ENCODE measurements around the gene FAM200C. TPM values are rescaled to one million over a fixed set of nuclear protein-coding genes. Genes with fewer than 3 reads are reported as not detected.

Gene FAM200C
- total RNA-seq, 1 donor, result 3.6 TPM

DNA sequence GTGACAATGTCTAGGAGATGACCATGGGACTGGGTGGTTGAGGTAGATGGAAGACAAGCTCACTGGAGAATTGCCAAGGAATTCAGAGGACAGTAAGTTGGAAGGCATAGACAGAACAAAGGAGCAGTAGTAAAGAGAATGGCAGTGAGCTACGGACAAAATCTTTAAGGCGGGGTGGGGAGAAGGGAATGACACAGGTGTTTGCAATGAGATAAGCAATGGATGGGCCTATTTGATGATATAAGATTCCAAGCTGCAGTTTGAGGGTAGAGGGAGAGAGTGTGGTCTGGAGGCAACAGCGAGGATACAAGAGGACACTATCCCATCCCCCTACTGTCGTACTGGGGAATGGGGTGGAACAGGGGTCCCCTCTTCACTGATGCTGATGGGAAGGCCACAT is 36.2 kb upstream of the FAM200C start:
- H3K4me3 ChIP-seq (ENCODE audit: insufficient read depth, low read length), result no peak overlapping the region
- H3K27me3 ChIP-seq (ENCODE audit: insufficient read depth, low read length), result no peaks in the 10 kb centered on the region
- DNase-seq (ENCODE audit: insufficient read length, low spot score, missing footprints), result no peak
- H3K27ac ChIP-seq (ENCODE audit: low read depth, low read length), result no peak overlapping the region
- no peaks in the 10 kb centered on the region for H3K9me3 ChIP-seq (ENCODE audit: low read depth, low read length)
- no peak overlapping the region for H2AFZ ChIP-seq (ENCODE audit: low read length)
- H3K4me1 ChIP-seq (ENCODE audit: insufficient read depth, low read length), result peaks cover 8% of the 10 kb centered on the region
- no peaks in the 10 kb centered on the region for H3K36me3 ChIP-seq (ENCODE audit: insufficient read depth, low read length)
- no peaks in the 10 kb centered on the region for H3K79me2 ChIP-seq (ENCODE audit: insufficient read depth, low read length)
- H3K4me2 ChIP-seq (ENCODE audit: insufficient read depth, low read length), result no peak overlapping the region
- TF ChIP-seq, protein P1, sequence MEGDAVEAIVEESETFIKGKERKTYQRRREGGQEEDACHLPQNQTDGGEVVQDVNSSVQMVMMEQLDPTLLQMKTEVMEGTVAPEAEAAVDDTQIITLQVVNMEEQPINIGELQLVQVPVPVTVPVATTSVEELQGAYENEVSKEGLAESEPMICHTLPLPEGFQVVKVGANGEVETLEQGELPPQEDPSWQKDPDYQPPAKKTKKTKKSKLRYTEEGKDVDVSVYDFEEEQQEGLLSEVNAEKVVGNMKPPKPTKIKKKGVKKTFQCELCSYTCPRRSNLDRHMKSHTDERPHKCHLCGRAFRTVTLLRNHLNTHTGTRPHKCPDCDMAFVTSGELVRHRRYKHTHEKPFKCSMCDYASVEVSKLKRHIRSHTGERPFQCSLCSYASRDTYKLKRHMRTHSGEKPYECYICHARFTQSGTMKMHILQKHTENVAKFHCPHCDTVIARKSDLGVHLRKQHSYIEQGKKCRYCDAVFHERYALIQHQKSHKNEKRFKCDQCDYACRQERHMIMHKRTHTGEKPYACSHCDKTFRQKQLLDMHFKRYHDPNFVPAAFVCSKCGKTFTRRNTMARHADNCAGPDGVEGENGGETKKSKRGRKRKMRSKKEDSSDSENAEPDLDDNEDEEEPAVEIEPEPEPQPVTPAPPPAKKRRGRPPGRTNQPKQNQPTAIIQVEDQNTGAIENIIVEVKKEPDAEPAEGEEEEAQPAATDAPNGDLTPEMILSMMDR (IDR thresholded peaks at IDR 0.05; ENCODE audit: extremely low read depth, low read depth, low read length), result no peak
- no peaks in the 10 kb centered on the region for H4K20me1 ChIP-seq (ENCODE audit: insufficient read depth, low read length)

DNA sequence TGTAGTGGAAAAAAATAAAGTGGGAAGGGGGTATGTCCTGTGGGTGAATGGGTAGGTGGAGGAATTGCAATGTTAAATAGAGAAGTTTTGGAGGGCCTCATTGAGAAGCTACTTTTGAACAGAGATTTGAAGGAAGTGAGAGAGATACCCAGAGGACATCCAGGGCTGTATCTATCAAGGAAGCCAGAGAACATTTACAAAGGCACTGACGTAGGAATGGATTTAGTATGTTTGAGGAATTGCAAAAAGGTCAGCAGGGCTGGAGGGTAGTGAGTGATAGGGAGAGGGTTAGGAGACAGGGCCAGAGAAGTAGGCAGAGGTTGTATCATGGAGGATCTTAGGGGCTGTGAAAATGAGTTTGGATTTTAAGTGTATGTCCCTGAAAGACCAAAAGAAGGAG is 35.7 kb upstream of the FAM200C start:
- Histone ChIP-seq H3K4me3 (ENCODE audit: insufficient read depth, low read length) (no peak overlapping the region), H3K27me3 (ENCODE audit: insufficient read depth, low read length) (no peaks in the 10 kb centered on the region), H3K4me1 (ENCODE audit: insufficient read depth, low read length) (peaks cover 8% of the 10 kb centered on the region), H2AFZ (ENCODE audit: low read length) (no peak overlapping the region), H3K36me3 (ENCODE audit: insufficient read depth, low read length) (no peaks in the 10 kb centered on the region), H4K20me1 (ENCODE audit: insufficient read depth, low read length) (no peaks in the 10 kb centered on the region), H3K79me2 (ENCODE audit: insufficient read depth, low read length) (no peaks in the 10 kb centered on the region), H3K27ac (ENCODE audit: low read depth, low read length) (no peak overlapping the region), H3K4me2 (ENCODE audit: insufficient read depth, low read length) (no peak overlapping the region), H3K9me3 (ENCODE audit: low read depth, low read length) (no peaks in the 10 kb centered on the region)
- DNase-seq (ENCODE audit: insufficient read length, low spot score, missing footprints), result no peak
- TF ChIP-seq, protein P1 (IDR thresholded peaks at IDR 0.05; ENCODE audit: extremely low read depth, low read depth, low read length), result no peak

DNA sequence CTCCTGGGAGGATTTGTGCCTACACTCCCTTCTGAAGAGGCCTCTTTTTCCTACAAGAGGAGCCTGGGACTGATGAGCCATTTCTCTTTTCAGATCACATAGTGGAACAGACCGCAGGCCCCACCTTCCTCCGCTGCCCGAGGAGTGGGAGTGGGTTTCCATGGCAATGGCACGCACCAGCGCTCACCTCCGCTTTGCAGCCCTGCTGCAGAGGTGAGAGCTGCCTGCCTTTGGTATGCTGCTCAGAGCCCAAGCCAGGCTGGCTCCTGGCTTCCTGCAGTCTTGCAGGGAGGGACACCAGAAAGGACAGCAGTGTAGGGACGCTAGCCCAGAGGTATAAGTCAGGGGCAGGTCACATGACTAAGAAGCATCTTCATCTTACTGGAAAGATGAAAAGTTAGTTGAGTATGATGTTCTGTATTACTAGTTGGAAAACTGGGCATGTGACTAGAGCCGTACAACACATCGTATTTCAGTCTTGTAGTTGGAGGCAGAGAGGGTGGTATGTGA is 34.2 kb upstream of the FAM200C start:
- Histone ChIP-seq H3K79me2 (ENCODE audit: insufficient read depth, low read length) (no peaks in the 10 kb centered on the region), H3K4me2 (ENCODE audit: insufficient read depth, low read length) (no peak overlapping the region), H3K27me3 (ENCODE audit: insufficient read depth, low read length) (no peaks in the 10 kb centered on the region), H2AFZ (ENCODE audit: low read length) (no peak overlapping the region), H3K27ac (ENCODE audit: low read depth, low read length) (no peak overlapping the region), H3K9me3 (ENCODE audit: low read depth, low read length) (no peaks in the 10 kb centered on the region), H3K4me3 (ENCODE audit: insufficient read depth, low read length) (no peak overlapping the region), H3K4me1 (ENCODE audit: insufficient read depth, low read length) (peaks cover 7% of the 10 kb centered on the region), H4K20me1 (ENCODE audit: insufficient read depth, low read length) (no peaks in the 10 kb centered on the region), H3K36me3 (ENCODE audit: insufficient read depth, low read length) (peaks cover 8% of the 10 kb centered on the region)
- no peak for DNase-seq (ENCODE audit: insufficient read length, low spot score, missing footprints)
- TF ChIP-seq, protein P1 (IDR thresholded peaks at IDR 0.05; ENCODE audit: extremely low read depth, low read depth, low read length), result no peak

DNA sequence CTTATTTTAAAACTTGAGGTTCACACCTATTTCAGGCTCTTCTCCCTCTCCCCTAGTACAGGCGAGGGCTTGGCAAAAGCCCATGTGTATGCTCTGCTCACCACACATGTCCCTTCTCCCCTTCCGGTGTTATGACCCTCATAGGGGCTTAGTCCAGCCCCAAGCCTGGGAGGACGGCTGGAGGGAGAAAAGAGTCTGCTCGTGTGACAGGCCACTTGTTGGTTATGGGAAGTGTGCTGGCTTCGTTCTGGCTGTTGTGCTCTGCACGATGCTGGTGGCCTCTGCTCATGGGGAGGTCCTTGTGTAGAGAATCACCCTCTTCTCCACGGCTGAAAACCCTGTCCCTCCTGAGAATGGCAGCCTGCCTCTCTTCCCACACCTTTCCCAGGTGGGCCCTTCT is 32.9 kb upstream of the FAM200C start:
- no peaks in the 10 kb centered on the region for H3K9me3 ChIP-seq (ENCODE audit: low read depth, low read length)
- no peaks in the 10 kb centered on the region for H3K27me3 ChIP-seq (ENCODE audit: insufficient read depth, low read length)
- H3K4me3 ChIP-seq (ENCODE audit: insufficient read depth, low read length), result no peak overlapping the region
- H3K27ac ChIP-seq (ENCODE audit: low read depth, low read length), result no peak overlapping the region
- H3K79me2 ChIP-seq (ENCODE audit: insufficient read depth, low read length), result no peaks in the 10 kb centered on the region
- H2AFZ ChIP-seq (ENCODE audit: low read length), result no peak overlapping the region
- TF ChIP-seq, protein P1 (IDR thresholded peaks at IDR 0.05; ENCODE audit: extremely low read depth, low read depth, low read length), result no peak
- H3K4me1 ChIP-seq (ENCODE audit: insufficient read depth, low read length), result no peaks in the 10 kb centered on the region
- H3K4me2 ChIP-seq (ENCODE audit: insufficient read depth, low read length), result no peak overlapping the region
- no peaks in the 10 kb centered on the region for H4K20me1 ChIP-seq (ENCODE audit: insufficient read depth, low read length)
- DNase-seq (ENCODE audit: insufficient read length, low spot score, missing footprints), result no peak
- H3K36me3 ChIP-seq (ENCODE audit: insufficient read depth, low read length), result peaks cover 21% of the 10 kb centered on the region

Measured in osteoblast (primary cell).